Glomerular endothelial cell (primary cell): ENCODE data around the gene FTH1. TPM values are rescaled to one million over a fixed set of nuclear protein-coding genes. Genes with fewer than 3 reads are reported as not detected.
"Not testable (repeated sequence)": the region's sequence is repeated elsewhere in the genome, so short reads cannot be mapped to it uniquely, and the experiment has no call there.

Experiments used
- DNase-seq: peaks from one replicate; pipeline ENCODE4 v3.0.0-alpha.2; 2011; ENCODE audit warnings: low read depth, low spot score; ENCODE audit errors: extremely low read depth
- total RNA-seq: library from RNA; depleted of rRNA; stranded (reverse); fragments of >200 nt; gene quantifications from 2 replicates; pipeline ENCODE4 v1.2.3, GENCODE V29; 2015

Gene FTH1
- 1,824 and 2,194 TPM in 2 replicates for total RNA-seq

GRCh38 chr11:61967116-61967923 is at the start of gene FTH1:
Gene FTH1 (minus strand): TSS chr11:61967634. CDS start chr11:61967425, 209 bp downstream.
- DNase-seq, result no peak

GRCh38 chr11:62015615-62016014 is 48.2 kb upstream of the FTH1 start:
- no peak for DNase-seq

GRCh38 chr11:62013537-62014476 is 46.4 kb upstream of the FTH1 start:
- DNase-seq, result no peak

- no peak for DNase-seq
These were observed 45.5 kb upstream of the FTH1 start for GRCh38 chr11:62012832-62013461.

GRCh38 chr11:62012451-62012831 is 45.0 kb upstream of the FTH1 start:
- DNase-seq, result no peak

- no peak for DNase-seq
These were observed 44.4 kb upstream of the FTH1 start for GRCh38 chr11:62011881-62012280.

- no peak for DNase-seq
These were observed 43.6 kb upstream of the FTH1 start for GRCh38 chr11:62010935-62011528.

- no peak for DNase-seq
These were observed 40.8 kb upstream of the FTH1 start for GRCh38 chr11:62008193-62008592.

- peak; percentile 16 for DNase-seq
These were observed 37.0 kb upstream of the FTH1 start for GRCh38 chr11:62004473-62004872.

- DNase-seq, result not testable (repeated sequence)
These were observed 34.8 kb upstream of the FTH1 start for GRCh38 chr11:62002283-62002682.

- no peak for DNase-seq
These were observed 34.2 kb upstream of the FTH1 start for GRCh38 chr11:62001450-62002191.

- DNase-seq, result no peak
These were observed 33.4 kb upstream of the FTH1 start for GRCh38 chr11:62000539-62001446.

GRCh38 chr11:61999141-61999975 is 31.9 kb upstream of the FTH1 start:
- DNase-seq, result no peak

GRCh38 chr11:61996933-61997332 is 29.5 kb upstream of the FTH1 start:
- no peak for DNase-seq

- no peak for DNase-seq
These were observed 27.5 kb upstream of the FTH1 start for GRCh38 chr11:61994981-61995380.

GRCh38 chr11:61985869-61986268 is 18.4 kb upstream of the FTH1 start:
- no peak for DNase-seq

- no peak for DNase-seq
These were observed 16.0 kb upstream of the FTH1 start for GRCh38 chr11:61983419-61983818.
